SK-MEL-5 (cell line): ENCODE data around the gene FCER2. TPM values are rescaled to one million over a fixed set of nuclear protein-coding genes. Genes with fewer than 3 reads are reported as not detected.
"Not testable (repeated sequence)": the region's sequence is repeated elsewhere in the genome, so short reads cannot be mapped to it uniquely, and the experiment has no call there.

ENCODE experiments used
- DNase-seq: peaks from one replicate; pipeline ENCODE4 v3.0.0-alpha.2; 2016; ENCODE audit warnings: low read depth, low spot score
- in situ Hi-C: cut with HindIII; loops from 2 replicates; pipeline ENCODE4 v1.10.0; 2016; ENCODE audit warnings: low sequenced_read_pairs, high pct_unique_total_duplicates, low pct_unique_long_range_greater_than_20kb
- polyA plus RNA-seq, 2 experiments: library from polyadenylated mRNA; depleted of rRNA; stranded (reverse); fragments of >200 nt; gene quantifications; 2 replicates each; pipeline ENCODE4 v1.2.3, GENCODE V29; 2015
- total RNA-seq: library from RNA; depleted of rRNA; stranded (reverse); fragments of >200 nt; shearing (Covaris generic); gene quantifications from 2 replicates; pipeline ENCODE4 v1.2.3, GENCODE V29; 2014; rRNA removed

Gene FCER2, protein sequence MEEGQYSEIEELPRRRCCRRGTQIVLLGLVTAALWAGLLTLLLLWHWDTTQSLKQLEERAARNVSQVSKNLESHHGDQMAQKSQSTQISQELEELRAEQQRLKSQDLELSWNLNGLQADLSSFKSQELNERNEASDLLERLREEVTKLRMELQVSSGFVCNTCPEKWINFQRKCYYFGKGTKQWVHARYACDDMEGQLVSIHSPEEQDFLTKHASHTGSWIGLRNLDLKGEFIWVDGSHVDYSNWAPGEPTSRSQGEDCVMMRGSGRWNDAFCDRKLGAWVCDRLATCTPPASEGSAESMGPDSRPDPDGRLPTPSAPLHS
- not detected in 2 replicates for total RNA-seq
- not detected in 2 replicates for polyA plus RNA-seq (2015; cell fraction: cytosol; rRNA removed)
- polyA plus RNA-seq (2015; cell fraction: nucleus; rRNA removed): not detected in 2 replicates

DNA sequence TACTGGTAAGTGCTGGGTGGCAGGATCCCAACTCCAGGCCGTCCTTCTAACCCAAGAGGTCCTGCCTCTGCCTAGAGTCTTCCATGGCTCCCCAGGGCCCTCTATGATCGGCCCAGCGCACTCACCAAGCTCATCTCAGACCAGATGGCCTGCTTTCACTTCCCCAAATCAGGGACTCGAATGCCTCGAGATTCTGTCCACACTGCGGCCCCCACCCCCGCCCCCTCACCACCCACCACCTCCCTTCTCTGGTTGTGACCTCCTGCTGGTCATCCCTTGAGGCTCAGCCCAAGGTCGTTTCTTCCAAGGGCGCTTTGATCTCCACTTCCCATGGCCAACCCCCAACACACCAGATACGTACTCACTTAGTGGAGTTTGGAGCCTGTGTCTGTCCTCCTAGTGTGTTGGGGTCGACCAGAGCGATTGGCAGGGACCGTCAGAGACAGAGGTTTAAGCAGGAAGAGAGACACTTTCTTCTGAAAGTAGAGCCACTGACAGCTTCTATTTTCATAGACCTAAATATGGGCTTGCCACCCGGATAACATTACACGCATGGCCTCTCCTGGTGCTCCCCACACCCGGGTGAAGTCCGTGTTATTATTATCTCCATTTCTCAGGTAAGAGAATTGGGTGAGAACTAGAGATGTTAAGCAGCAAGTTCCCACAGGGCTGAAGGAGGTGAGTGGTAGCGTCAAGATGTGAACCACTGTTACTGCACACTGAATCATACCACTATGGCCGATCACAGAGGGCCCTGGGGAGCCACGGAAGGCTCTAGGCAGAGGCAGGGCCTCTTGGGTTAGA, at the start of gene FCER2:
Gene FCER2, minus strand, starts transcription at position 478 of the 804 bp plus-strand sequence. CDS start 2,371 bp downstream, outside the sequence.
- in situ Hi-C loops: no loop called here
- DNase-seq: no peak

- in situ Hi-C loops: no loop called here
- peak; percentile 19 for DNase-seq
These were observed 49.3 kb upstream of the FCER2 start for GRCh38 chr19:7751157-7751783.

DNA sequence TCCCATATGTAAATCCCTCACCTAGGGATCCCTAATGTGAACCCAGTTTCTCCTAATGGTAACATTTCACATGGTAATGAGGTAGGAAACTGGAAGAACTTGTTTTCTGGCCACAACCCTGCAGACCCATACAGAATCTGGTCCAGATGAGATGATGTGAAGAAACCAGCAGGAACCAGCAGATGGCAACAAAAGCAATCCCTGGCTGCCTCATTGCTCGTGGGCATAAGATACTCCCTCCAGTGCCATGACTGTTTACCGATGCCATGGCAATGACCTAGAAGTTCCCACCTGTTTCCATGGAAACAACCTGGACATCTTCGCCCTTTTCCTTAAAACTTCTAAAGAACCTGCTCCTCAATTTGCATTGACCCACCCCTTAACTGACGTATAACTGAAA, 46.8 kb upstream of the FCER2 start:
- peak; percentile 59 for DNase-seq
- in situ Hi-C loops: no loop called here

- no peak for DNase-seq
- in situ Hi-C loops: no loop called here
These were observed 46.2 kb upstream of the FCER2 start for GRCh38 chr19:7748171-7748570.

- in situ Hi-C loops: no loop called here
- DNase-seq: no peak
These were observed 45.3 kb upstream of the FCER2 start, which contains the start of gene CD209 for GRCh38 chr19:7746903-7747884. CD209 (minus strand) TSS chr19:7747534; CDS start chr19:7747511, 23 bp downstream.

DNA sequence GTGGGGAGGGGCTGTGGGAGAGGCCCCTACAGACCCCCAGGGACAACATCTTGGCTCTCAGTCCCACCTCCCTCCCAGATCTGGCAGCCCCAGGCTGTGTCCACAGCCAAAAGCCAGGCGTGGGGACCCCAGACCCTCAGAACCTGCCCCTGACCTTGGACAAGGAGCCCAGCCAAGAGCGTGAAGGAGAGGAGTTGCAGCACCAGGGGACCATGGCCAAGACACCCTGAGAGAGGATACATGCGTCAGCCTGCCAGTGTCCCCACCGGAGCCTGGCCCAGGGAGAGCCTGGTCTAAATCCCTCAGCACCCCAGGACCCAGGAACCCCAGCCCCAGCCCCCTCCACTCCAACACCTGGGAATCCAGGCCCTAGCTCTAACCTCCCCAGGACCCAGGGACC, 44.4 kb upstream of the FCER2 start:
- DNase-seq, in situ Hi-C loops: not testable (repeated sequence)

DNA sequence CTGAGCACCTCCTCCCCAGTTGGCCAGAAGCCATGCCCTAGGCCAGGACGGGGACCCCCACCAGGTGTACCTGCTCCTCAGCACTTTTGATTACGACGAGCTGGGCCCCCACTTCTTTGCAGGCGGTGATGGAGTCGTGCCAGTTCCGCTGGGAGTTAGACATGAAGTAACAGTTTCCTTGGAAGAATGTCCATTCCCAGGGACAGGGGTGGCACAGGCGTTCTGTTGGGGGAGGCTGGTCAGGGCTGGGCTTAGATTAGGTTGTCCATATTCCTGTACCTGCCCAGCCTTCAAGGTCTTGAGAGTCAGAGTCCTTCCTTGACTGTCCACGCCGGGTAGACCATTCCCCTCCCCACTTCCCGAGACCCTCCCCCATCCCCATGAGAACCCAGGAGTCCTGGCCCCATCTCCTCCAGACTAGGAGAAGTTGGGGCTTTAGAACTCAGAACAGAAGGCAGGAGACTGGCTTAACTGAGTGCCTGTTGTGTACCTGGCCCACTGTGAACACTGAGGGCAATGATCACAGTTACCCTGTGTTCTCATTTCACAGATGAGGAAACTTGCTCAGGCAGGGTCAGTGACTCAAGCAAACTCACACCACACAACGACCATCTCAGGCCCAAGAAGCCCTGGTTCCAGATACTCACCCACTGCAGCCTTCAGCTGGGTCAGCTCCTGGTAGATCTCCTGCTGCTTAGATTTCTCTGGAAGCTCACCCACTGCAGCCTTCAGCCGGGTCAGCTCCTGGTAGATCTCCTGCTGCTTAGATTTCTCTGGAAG, 43.1 kb upstream of the FCER2 start:
- in situ Hi-C loops: no loop called here

GRCh38 chr19:7744199-7744786, 42.4 kb upstream of the FCER2 start:
- DNase-seq: no peak
- in situ Hi-C loops: no loop called here

More for the DNA sequence above, 43.1 kb upstream of the FCER2 start:
- no peak for DNase-seq

GRCh38 chr19:7743425-7743841, 41.5 kb upstream of the FCER2 start:
- in situ Hi-C loops: no loop called here
- no peak for DNase-seq

DNA sequence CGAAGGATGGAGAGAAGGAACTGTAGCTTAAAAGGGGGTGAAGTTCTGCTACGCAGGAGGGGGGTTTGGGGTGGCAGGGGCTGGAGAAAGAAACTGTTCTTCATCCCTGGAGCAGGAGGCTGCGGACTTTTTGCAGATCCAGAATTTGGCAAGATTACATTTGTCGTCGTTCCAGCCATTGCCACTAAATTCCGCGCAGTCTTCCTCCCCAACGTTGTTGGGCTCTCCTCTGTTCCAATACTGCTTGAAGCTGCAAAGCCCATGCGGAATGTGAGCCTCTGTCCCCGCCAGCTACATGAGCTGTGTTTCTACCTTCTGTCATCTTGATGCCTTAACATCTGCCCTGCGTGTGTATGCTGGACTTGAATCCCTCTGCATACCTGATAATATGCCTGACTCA, 41.1 kb upstream of the FCER2 start:
- in situ Hi-C loops: no loop called here
- no peak for DNase-seq

DNA sequence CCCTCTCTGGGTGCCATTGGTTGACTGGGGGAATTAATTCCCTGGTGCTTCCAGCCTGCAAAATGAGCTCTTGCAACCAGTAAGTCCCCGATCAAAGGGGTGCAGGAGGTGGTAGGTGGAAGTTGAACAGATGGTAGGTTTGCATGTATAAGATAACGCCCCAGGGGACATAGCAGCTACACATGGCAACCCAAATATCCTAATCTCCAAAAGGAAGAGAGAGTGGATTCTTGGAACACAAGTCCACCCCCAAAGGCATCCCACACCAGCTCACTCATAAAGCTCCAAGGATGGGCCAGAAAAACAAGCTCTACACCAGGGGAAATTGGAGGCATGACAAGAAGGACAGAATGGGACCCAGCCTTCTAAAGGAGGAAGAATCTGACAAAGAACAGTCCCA, 40.6 kb upstream of the FCER2 start:
- no peak for DNase-seq
- in situ Hi-C loops: no loop called here

GRCh38 chr19:7740682-7741054, 38.7 kb upstream of the FCER2 start:
- no peak for DNase-seq
- in situ Hi-C loops: no loop called here

DNA sequence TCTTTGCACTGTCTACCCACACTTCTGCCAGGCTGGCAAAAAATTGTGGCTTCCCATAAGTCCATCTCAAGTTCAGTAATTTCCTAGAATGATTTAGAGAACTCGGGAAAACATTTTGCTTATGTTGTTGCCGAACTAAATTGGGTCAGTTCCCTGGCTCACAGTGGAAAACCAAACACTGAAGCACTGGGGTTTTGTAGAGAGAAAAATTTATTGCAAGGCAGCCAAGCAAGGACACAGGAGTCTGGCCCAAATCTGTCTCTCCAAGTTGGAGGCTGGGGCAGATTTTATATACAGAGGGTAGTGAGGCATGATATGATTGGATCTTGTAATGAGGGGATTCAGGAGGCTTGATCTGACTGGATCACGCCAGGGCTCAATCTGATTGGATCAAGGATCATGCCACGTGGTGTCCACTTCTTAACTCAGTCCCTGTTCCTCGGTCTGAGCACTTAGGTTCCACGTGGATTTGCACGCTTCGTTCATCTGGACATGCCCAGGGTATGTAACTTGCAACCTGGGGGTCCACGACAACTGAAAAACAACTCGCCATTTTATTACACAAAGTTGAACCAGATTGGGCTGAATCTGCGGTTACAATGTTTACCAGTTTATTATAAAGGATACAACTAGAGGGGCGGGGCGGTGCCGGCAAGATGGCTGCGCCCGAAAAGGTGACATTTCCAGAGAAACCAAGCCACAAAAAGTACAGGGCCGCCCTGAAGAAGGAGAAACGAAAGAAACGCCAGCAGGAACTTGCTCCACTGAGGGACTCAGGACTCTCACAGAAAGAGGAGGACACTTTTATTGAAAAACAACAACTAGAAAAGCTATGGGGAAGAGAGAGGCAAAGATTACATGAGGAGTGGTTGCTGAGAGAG, 38.1 kb upstream of the FCER2 start:
- in situ Hi-C loops: no loop called here

DNA sequence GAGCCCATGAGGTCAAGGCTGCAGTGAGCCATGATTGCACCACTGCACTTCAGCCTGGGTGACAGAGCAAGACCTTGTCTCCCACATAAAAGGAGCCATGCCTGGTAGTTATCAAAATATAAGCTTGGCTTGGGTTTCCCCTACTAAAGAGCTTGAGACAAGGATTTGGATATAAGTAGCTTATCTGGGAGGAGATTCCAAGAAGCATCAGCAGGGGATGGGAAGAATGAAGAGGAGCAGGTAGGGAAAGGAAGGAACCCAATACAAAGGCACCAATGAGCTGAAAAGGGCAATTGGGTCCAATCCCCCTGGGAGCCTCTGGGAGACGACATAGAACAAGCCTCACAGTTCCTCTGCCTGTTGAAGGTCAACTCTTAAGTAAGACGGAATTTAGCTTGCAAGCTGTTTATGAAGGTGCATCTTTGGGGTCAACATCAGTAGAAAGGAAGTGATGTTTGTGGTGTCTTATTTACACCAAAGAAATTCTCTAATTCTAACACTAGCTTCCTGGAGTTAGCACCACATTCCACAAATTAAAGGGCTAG, 37.4 kb upstream of the FCER2 start:
- in situ Hi-C loops: no loop called here

More for the DNA sequence above, 38.1 kb upstream of the FCER2 start:
- DNase-seq: no peak

GRCh38 chr19:7738023-7738422, 36.1 kb upstream of the FCER2 start:
- no peak for DNase-seq
- in situ Hi-C loops: no loop called here

More for the DNA sequence above, 37.4 kb upstream of the FCER2 start:
- no peak for DNase-seq
